K562 (cell line): ENCODE data around the gene ZNF689.

Experiments
- CBFA2T3 ChIP-seq: fragments of 450-650 bp; IDR thresholded peaks from 2 replicates; pipeline ENCODE4 v1.6.1; 2017
- HDAC1 ChIP-seq, 2 experiments: fragments of 450-650 bp; IDR thresholded peaks; 2 replicates each; pipeline ENCODE4 v1.6.1; 2016 to 2017; ENCODE audit warnings: inconsistent platforms in 1 of 2, mild to moderate bottlenecking in 1 of 2, moderate library complexity in 1 of 2
- MXI1 ChIP-seq: IDR thresholded peaks from 2 replicates; pipeline ENCODE4 v1.6.1; 2011; ENCODE audit warnings: low read depth, mild to moderate bottlenecking, improper control_type of control experiment, low read length
- ZFP1 ChIP-seq: fragments of 450-650 bp; formaldehyde crosslinking; IDR thresholded peaks from 2 replicates; pipeline ENCODE4 v1.4.0; 2020; ENCODE audit warnings: mild to moderate bottlenecking, mixed read lengths

- TF ChIP-seq CBFA2T3 = no peak
- no peak for TF ChIP-seq MXI1
- no peak for TF ChIP-seq HDAC1 (IDR thresholded peaks at IDR 0.05)
- TF ChIP-seq ZFP1 (CRISPR knock-in tag) = no peak
Observed at GRCh38 chr16:30557707-30557956, 52.6 kb downstream of the ZNF689 start.
